GM18951 (cell line): ENCODE data around the gene ADIPOR1.

ENCODE experiments used
- POLR2A ChIP-seq: IDR thresholded peaks from 4 replicates; pipeline ENCODE4 v1.6.1; 2011; ENCODE audit warnings: mild to moderate bottlenecking; ENCODE audit not compliant: insufficient read length, insufficient read depth; ENCODE audit errors: extremely low read depth
- in situ Hi-C: fragments of 300-500 bp; cut with MboI; formaldehyde crosslinking; loops from one replicate; pipeline ENCODE4 v1.12.0; 2022; ENCODE audit warnings: low sequenced_read_pairs, mixed read lengths, inconsistent platforms; ENCODE audit not compliant: unreplicated experiment

The ADIPOR1 gene

DNA sequence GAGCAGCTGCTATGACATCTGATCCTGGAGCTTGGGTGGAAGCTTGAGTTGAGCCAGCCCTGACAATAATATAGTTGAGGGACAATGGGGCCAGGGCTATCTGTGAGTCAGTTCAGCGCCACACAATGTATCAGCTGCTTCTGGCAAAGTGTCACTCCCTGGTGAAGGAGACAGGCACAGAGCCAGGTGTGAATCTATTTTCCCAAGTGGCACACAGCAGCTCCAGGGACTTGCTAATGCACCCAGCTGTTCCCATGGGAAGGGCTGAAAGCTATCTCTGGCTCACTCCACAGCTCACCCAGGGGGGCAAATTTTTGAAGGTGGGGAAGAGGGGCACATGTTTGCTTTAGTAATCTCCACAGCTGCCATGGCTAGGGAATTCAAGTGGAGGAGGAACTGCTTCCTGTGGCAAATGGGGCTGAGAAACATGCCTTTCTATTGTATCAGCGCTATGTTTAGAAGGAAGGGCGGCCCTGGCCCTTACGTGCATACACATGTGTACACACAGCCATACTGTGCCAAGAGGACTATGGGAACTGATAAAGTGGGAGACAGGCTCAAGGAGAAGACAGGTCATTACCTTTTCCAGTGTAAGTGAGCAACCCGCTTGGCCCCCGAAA lies 6.8 kb upstream of the ADIPOR1 start:
- in situ Hi-C loops: no loop called here

DNA sequence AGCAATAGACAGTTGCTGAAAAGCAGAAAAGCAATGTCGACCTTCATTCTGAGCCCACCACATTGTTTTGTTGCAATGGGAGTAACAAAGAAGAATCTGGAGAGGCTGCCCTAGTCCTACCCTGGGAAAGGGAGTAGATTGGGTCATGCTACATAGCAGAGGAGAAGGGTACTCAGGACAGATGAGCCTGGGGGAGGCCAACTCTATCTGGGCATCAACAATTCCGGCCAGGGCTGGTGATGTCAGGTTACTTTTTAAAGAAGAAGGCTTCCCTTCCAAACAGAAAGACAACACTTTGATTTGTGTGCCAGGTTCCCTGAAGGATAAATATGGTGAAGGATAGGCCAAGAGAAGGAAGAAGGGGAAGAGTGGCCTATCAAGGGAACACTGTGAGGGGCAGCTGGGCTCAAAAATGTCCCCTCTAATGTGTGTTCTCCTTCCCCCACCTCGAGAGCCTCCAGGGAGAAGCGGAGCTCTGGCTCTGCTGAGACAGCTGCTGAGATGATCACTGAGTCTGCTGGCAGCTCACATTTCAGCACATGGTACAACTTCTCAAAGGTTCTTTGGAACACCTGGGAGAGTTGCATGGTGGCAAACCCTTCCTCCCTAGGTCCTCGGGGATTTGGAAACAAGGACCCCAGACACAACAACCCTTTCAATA lies 3.2 kb upstream of the ADIPOR1 start:
- in situ Hi-C loops: no loop called here
- TF ChIP-seq POLR2A: no peak

More for the DNA sequence above, 6.8 kb upstream of the ADIPOR1 start:
- no peak for TF ChIP-seq POLR2A

DNA sequence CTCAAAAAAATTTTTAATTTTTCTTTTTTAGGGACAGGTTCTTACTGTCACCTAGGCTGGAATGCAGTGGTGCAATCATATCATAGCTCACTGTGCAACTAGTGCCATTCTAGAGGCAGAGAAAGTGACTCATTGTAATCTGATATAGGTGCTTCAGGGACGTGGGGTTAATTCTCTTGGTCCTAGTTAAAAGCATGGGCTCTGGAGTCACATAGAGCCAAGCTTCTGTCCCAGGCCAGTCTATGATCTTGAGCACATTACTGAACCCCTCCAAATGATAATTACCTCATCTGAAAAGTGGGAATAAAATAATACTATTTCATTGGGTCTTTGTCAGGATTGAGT lies 1.1 kb upstream of the ADIPOR1 start:
- no peak for TF ChIP-seq POLR2A
- in situ Hi-C loops: no loop called here

DNA sequence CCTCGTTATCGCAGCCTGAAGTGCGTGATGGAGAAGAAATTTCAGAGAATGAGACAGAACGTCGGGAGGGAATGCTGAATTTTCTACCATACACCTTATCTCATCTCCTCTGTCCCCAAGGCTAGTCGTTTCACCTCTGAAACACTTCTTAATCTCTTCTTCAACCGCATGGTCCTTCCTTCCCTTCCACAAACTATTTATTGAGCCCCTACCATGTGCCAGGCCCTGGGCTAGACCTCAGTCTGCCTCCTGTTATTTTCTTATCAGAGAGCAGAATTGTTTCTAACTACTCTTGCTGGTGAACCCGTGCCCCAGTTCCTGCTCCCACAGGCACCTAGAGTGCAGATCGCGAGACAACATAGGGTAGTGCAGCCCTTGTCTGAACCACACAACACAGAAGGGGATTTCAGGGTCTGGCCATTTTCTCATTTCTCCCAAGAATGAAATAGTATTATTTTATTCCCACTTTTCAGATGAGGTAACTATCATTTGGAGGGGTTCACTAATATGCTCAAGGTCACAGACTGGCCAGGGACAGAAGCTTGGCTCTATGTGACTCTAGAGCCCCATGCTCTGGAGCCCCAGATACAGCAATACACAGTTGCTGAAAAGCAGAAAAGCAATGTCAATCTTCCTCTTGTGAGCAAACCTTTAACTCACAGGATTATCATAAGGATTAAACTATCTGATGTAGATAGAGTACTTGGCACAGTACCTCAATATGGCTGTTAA lies 598 bp upstream of the ADIPOR1 start:
- TF ChIP-seq POLR2A: no peak
- in situ Hi-C loops: no loop called here

DNA sequence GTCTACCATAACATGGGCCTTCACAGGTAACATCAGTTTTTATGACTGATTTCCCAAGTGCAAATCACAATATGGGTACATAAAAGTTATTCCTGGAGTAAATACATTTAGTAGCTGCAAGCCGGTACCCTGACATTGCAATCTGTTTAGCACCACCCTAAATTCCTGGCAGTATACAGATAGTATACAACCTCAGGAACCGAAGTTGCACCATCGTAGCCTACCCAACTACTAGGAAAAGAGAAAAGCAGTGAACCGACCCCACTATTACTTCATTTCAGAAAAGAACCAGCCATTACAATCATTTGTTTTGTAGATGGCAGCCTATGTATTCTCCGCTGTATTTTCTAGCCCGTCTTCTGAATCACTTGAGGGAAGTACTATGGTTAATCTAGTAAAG lies 1.1 kb downstream of the ADIPOR1 start:
- in situ Hi-C loops: no loop called here
- no peak for TF ChIP-seq POLR2A

DNA sequence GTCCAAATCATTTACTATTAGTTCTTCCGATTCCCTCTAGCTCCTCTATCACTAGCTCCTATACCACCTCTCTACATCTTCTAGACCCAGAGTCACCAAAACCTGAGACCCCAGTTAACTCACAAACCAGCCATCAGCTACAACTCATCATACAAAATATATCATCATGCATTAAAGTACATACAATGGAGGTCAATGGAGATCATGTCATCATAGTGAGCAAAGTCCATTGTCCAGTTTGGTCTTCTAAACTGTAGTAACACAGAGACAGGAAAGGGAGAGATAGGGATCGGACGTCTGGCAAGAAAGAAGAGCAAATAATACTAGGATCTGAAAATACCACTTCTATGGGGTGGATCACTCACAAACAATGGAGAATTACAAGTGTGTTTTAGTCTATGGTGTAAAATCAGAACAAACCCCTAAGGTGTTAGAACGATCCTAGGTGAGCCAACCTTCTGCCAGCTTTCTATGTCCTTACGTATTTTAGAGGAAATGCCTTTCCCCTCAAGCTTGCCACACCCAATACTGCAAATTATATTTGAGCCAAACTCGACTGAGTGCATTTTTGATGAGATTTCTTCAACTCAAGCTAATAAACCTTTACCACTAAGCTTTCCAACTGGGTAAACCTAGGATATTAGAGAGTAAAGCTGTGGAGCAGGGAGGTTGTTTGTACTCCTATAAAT lies 3.9 kb downstream of the ADIPOR1 start:
- in situ Hi-C loops: no loop called here
- no peak for TF ChIP-seq POLR2A

DNA sequence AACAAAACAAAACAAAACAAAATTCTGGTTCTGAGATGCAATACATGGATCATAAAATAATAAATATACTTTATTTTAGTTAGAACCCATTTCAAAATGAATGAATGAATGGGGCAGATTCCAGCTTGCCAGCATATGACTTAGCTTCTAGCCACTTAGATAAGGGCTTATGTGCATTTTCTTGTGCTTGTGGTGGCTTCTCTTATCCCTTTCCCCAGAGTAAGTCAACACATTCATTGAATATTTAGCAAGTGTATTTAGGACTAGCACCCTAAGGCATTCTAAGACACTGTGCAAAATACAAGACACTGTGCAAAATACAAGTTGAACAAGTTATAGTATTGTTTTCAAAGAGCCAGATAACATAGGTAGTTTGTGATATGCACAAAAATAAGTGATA lies 4.7 kb downstream of the ADIPOR1 start:
- in situ Hi-C loops: no loop called here
- TF ChIP-seq POLR2A: no peak

DNA sequence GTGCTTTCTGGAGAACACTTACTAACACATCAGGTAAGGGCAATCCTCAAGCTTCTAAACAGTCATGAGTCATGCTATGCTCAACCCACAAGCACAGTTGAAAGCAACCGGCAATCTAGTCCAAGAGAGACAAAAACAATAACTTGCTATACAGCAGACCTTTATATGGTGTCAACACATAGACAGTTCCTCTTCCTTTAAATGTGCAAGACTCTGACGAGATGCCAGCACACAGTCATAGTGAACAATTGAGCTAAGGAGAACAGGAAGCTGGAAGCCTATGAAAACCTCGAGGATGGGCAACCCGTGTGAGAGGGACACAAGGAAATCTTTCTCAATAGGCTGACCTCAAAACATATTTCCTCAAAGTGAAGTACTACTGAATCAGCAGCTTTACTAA lies 5.3 kb downstream of the ADIPOR1 start:
- TF ChIP-seq POLR2A: no peak
- in situ Hi-C loops: no loop called here

DNA sequence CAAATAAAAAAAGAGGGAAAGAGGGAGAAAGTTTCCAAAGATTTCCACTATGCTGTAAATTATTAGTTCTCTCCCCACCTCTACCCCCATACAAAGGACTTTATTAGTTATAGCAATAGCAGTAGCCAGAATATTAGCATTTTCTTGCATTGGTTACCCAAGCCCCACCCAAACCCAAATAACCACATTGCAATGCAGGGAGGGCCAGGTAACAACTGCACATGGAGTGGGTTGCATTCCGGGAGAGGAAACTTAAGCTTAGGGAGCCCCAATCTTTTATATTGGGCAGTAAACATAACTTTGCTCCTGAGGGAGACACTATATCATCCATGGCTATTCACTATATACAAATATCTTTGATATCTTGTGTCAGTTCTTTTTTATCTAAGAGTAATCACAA lies 6.0 kb downstream of the ADIPOR1 start:
- in situ Hi-C loops: no loop called here

DNA sequence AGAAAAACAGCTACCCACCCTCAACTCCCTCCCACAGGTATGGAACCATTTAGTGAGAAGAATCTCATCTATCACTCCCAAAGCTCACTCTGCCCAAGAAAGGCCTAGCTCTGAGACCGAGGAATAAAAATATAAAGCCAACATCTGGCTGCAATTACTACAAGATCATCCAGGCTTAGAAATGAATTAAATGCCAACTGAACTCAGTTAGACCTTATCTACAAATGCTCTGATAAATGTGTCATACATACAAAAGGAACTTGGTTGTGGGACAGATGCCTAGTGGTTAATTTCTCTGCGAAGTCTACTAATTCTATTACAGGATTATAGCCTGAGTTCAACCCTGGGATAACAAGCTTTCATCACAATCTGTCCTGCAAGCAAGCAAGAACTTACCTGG lies 6.7 kb downstream of the ADIPOR1 start:
- TF ChIP-seq POLR2A: no peak
- in situ Hi-C loops: no loop called here

More for the DNA sequence above, 6.0 kb downstream of the ADIPOR1 start:
- TF ChIP-seq POLR2A: no peak

DNA sequence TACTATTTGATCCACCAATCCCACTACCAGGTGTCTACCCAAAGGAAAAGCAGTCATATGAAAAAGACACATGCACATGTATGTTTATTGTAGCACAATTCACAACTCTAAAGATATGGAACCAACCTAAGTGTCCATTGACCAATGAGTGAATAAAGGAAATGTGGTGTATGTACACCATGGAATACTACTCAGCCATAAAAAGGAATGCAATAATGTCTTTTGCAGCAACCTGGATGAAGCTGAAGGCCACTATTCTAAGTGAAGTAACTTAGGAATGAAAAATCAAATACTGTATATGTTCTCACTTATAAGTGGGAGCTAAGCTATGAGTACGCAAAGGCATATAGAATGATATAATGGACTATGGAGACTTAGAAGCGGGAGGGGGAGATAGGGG lies 12.6 kb downstream of the ADIPOR1 start:
- no peak for TF ChIP-seq POLR2A
- in situ Hi-C loops: no loop called here

DNA sequence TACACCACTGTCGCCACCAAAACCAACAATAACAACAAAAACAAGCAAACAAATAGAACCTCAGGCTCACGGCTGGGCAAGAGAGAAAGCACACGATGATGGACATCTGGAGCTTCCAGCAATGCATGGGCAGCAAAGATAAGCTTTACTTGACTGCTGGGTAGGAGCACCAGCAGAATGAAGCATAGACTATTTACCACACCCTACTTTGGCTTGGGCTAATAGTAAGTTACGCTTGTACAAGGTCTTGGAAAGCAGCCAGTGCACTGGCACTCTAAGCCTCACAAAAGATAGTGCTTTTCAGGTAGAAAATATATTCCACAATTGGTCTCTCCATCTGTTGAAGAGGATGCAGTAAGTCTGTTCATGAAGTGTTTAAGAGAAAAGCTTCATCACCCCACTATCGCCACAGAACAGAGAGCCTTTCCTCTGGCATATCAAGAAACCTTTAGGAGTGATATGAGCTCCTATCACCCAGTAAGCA lies 13.6 kb downstream of the ADIPOR1 start:
- in situ Hi-C loops: no loop called here

DNA sequence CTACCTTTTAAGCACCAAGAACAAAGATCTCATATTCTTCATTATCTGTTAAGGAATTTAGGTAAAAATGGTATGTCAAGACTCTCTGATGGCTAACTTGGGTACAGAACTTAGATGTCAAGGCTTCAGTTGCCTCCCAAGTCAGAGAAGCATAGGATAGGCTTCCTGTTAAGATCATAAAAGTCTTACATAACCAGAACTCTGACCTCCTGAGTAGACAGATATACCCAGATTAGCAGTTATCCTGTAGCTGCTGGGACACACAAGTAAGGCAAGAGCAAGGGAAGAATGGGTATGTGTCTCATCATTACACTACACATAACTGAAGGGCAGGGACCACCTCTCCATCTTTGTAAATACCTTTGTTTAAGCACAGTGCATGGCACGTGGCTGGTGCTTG lies 15.7 kb downstream of the ADIPOR1 start:
- in situ Hi-C loops: no loop called here
- no peak for TF ChIP-seq POLR2A

More for the DNA sequence above, 13.6 kb downstream of the ADIPOR1 start:
- TF ChIP-seq POLR2A: no peak

DNA sequence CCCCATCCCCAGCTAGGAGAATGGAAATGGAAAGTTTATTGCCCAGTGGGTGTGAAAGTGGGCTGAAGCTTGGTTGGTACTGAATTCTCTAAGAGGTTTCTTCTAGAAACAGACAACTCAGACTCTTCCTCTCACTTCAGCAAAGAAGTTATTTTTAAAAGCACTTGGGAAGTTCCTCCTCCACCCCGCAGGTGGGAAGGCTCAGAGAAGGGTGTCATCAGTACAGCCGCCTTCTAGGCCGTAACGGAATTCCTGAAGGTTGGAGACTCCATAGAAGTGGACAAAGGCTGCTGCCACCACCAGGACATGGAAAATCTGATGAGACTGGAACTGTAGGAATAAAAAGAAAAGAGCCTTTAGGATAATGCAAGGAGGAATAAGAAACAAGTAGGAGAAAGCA lies 16.7 kb downstream of the ADIPOR1 start:
- TF ChIP-seq POLR2A: no peak
- in situ Hi-C loops: no loop called here

DNA sequence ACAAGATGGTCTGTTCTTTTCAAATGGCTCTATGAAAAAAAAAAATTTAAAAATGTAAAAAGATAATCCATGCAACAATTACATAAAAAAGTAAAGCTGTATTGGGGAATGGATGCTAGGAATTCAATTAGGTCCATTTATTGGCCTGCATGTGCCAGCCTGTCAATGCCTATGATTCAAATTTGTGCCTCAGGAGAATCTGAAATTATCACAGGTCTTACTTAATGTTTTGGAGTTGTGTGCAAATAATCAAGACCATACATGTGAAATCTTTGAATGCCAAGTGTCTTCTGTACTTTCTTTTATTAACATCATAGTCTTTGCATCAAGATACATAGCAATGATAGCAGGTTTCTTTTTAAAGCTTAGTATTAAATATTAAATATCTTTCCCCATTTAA lies 17.6 kb downstream of the ADIPOR1 start:
- in situ Hi-C loops: no loop called here
- TF ChIP-seq POLR2A: no peak
